ENCODE measurements around the gene STAB1.

Gene STAB1

GRCh38 chr3:52512105-52512504, 17.0 kb downstream of the STAB1 start:
- DNase-seq, result no peak

- no peak for DNase-seq
These were observed 17.6 kb downstream of the STAB1 start for GRCh38 chr3:52512727-52513126.

GRCh38 chr3:52513281-52513680, 18.1 kb downstream of the STAB1 start:
- DNase-seq, result no peak

- no peak for DNase-seq
These were observed 19.4 kb downstream of the STAB1 start for GRCh38 chr3:52514576-52514975.

GRCh38 chr3:52515192-52515591, 20.1 kb downstream of the STAB1 start:
- DNase-seq, result no peak

- no peak for DNase-seq
These were observed 21.5 kb downstream of the STAB1 start for GRCh38 chr3:52516509-52517195.

- DNase-seq, result no peak
These were observed 22.9 kb downstream of the STAB1 start for GRCh38 chr3:52517796-52518722.

GRCh38 chr3:52518723-52519444, 23.7 kb downstream of the STAB1 start:
- DNase-seq, result no peak

- DNase-seq, result no peak
These were observed 24.5 kb downstream of the STAB1 start for GRCh38 chr3:52519445-52520140.

- no peak for DNase-seq
These were observed 25.1 kb downstream of the STAB1 start for GRCh38 chr3:52520141-52520667.

GRCh38 chr3:52520716-52521487, 25.8 kb downstream of the STAB1 start:
- DNase-seq, result no peak

- no peak for DNase-seq
These were observed 26.3 kb downstream of the STAB1 start for GRCh38 chr3:52521488-52521824.

- DNase-seq, result no peak
These were observed 26.9 kb downstream of the STAB1 start for GRCh38 chr3:52521881-52522650.

GRCh38 chr3:52522651-52523251, 27.6 kb downstream of the STAB1 start:
- no peak for DNase-seq

- DNase-seq, result no peak
These were observed 28.5 kb downstream of the STAB1 start for GRCh38 chr3:52523386-52524257.

GRCh38 chr3:52524258-52524751, 29.2 kb downstream of the STAB1 start:
- no peak for DNase-seq

- DNase-seq, result no peak
These were observed 29.9 kb downstream of the STAB1 start for GRCh38 chr3:52524752-52525679.

Measured in inflammatory macrophage treated with lipopolysaccharide for 1 hour (primary cell).